WTC11 (cell line): ENCODE measurements around the gene RUNX1. TPM values are rescaled to one million over a fixed set of nuclear protein-coding genes. Genes with fewer than 3 reads are reported as not detected.

ENCODE experiments used
- ATAC-seq: fragments of 200-7000 bp; cut with Tn5 transposase; 2 replicates; pipeline ENCODE4 v1.10.0; 2021; ENCODE audit warnings: mild to moderate bottlenecking, moderate library complexity
- CTCF ChIA-PET: fragments of 300-600 bp; sonication (Branson Sonifier 250); formaldehyde crosslinking; loops from one replicate; lab custom pipeline; 2021; ENCODE audit warnings: antibody characterized with exemption; lab: Charles Lee
- POLR2A ChIA-PET: fragments of 350-600 bp; sonication (Branson Sonifier 250); formaldehyde crosslinking; loops from one replicate; lab custom pipeline; 2021; ENCODE audit warnings: antibody characterized with exemption; lab: Charles Lee
- DNase-seq: peaks from one replicate; pipeline ENCODE4 v3.0.0; 2021; ENCODE audit warnings: low spot score
- H3K27ac Mint-ChIP-seq: 2 replicates; pipeline ENCODE4 v1.8.0; 2021; ENCODE audit warnings: mixed read lengths
- H3K27me3 Mint-ChIP-seq: 2 replicates; pipeline ENCODE4 v1.8.0; 2021; ENCODE audit warnings: low read depth, mild to moderate bottlenecking, moderate library complexity, mixed read lengths
- H3K36me3 Mint-ChIP-seq: 2 replicates; pipeline ENCODE4 v1.8.0; 2021; ENCODE audit warnings: mixed read lengths
- H3K4me1 Mint-ChIP-seq: 2 replicates; pipeline ENCODE4 v1.8.0; 2022; ENCODE audit warnings: mixed read lengths
- H3K4me3 Mint-ChIP-seq: 2 replicates; pipeline ENCODE4 v1.8.0; 2021; ENCODE audit warnings: mild to moderate bottlenecking, moderate library complexity, mixed read lengths
- H3K9me3 Mint-ChIP-seq: 2 replicates; pipeline ENCODE4 v1.8.0; 2021; ENCODE audit warnings: mixed read lengths
- AR ChIP-seq: fragments of 250-450 bp; sonication (Bioruptor Pico); IDR thresholded peaks from 2 replicates; pipeline ENCODE4 v1.9.0; 2021; ENCODE audit warnings: mild to moderate bottlenecking
- CDX4 ChIP-seq: fragments of 250-450 bp; sonication (Bioruptor Pico); IDR thresholded peaks from 2 replicates; pipeline ENCODE4 v1.9.0; 2021; ENCODE audit warnings: moderate library complexity, mild to moderate bottlenecking, inconsistent platforms, borderline replicate concordance
- CTCF ChIP-seq: fragments of 200-600 bp; IDR thresholded peaks from 2 replicates; pipeline ENCODE4 v1.8.0; 2022; ENCODE audit warnings: antibody characterized with exemption
- E2F1 ChIP-seq: sonication (generic); formaldehyde crosslinking; IDR thresholded peaks from 2 replicates; pipeline ENCODE4 v1.8.0; 2022; ENCODE audit warnings: mild to moderate bottlenecking, missing genetic modification reagents
- EMX1 ChIP-seq: fragments of 250-450 bp; sonication (Bioruptor Pico); IDR thresholded peaks from 2 replicates; pipeline ENCODE4 v1.8.0; 2021; ENCODE audit warnings: mild to moderate bottlenecking
- FOXJ3 ChIP-seq: sonication (generic); formaldehyde crosslinking; IDR thresholded peaks from 2 replicates; pipeline ENCODE4 v1.9.0; 2021; ENCODE audit warnings: missing genetic modification reagents, mild to moderate bottlenecking, borderline replicate concordance
- FOXK1 ChIP-seq: sonication (generic); formaldehyde crosslinking; IDR thresholded peaks from 2 replicates; pipeline ENCODE4 v1.8.0; 2022; ENCODE audit warnings: mild to moderate bottlenecking, moderate library complexity, missing genetic modification reagents
- FOXP1 ChIP-seq: sonication (generic); formaldehyde crosslinking; IDR thresholded peaks from 2 replicates; pipeline ENCODE4 v1.8.0; 2022; ENCODE audit warnings: missing genetic modification reagents, mild to moderate bottlenecking, moderate library complexity, borderline replicate concordance
- GTF2I ChIP-seq: fragments of 250-450 bp; sonication (Bioruptor Pico); conservative IDR thresholded peaks from 2 replicates; pipeline ENCODE4 v1.4.0; 2021; ENCODE audit warnings: mild to moderate bottlenecking
- HMGA2 ChIP-seq: fragments of 250-450 bp; sonication (Bioruptor Pico); IDR thresholded peaks from 2 replicates; pipeline ENCODE4 v1.4.0; 2021; ENCODE audit warnings: mild to moderate bottlenecking, moderate library complexity
- IRF1 ChIP-seq: sonication (generic); formaldehyde crosslinking; IDR thresholded peaks from 2 replicates; pipeline ENCODE4 v1.8.0; 2023; ENCODE audit warnings: missing genetic modification reagents
- JAZF1 ChIP-seq: fragments of 250-450 bp; sonication (Bioruptor Pico); IDR thresholded peaks from 2 replicates; pipeline ENCODE4 v1.9.0; 2021; ENCODE audit warnings: moderate library complexity, mild to moderate bottlenecking, inconsistent platforms
- JUN ChIP-seq: sonication (generic); formaldehyde crosslinking; IDR thresholded peaks from 2 replicates; pipeline ENCODE4 v1.8.0; 2023; ENCODE audit warnings: mild to moderate bottlenecking, missing genetic modification reagents
- NR2C2 ChIP-seq: sonication (generic); formaldehyde crosslinking; IDR thresholded peaks from 2 replicates; pipeline ENCODE4 v1.8.0; 2022; ENCODE audit warnings: mild to moderate bottlenecking, missing genetic modification reagents
- SOX15 ChIP-seq: fragments of 250-450 bp; sonication (Bioruptor Pico); IDR thresholded peaks from 2 replicates; pipeline ENCODE4 v1.9.0; 2021; ENCODE audit warnings: mild to moderate bottlenecking
- STAT6 ChIP-seq: sonication (generic); formaldehyde crosslinking; conservative IDR thresholded peaks from 2 replicates; pipeline ENCODE4 v1.8.1; 2023; ENCODE audit warnings: mild to moderate bottlenecking, low read depth, missing genetic modification reagents, moderate library complexity
- TEAD4 ChIP-seq: sonication (generic); formaldehyde crosslinking; IDR thresholded peaks from 2 replicates; pipeline ENCODE4 v1.8.0; 2022; ENCODE audit warnings: mild to moderate bottlenecking, missing genetic modification reagents
- ZMAT4 ChIP-seq: fragments of 250-450 bp; sonication (Bioruptor Pico); IDR thresholded peaks from 2 replicates; pipeline ENCODE4 v1.9.0; 2021; ENCODE audit warnings: mild to moderate bottlenecking
- ZNF263 ChIP-seq: sonication (generic); formaldehyde crosslinking; IDR thresholded peaks from 2 replicates; pipeline ENCODE4 v1.8.1; 2022; ENCODE audit warnings: low read depth, mild to moderate bottlenecking, moderate library complexity, missing genetic modification reagents
- ZSCAN18 ChIP-seq: fragments of 250-450 bp; sonication (Bioruptor Pico); IDR thresholded peaks from 2 replicates; pipeline ENCODE4 v2.1.2; 2022; ENCODE audit warnings: mild to moderate bottlenecking, moderate library complexity
- total RNA-seq: library from RNA; stranded (reverse); gene quantifications from 3 replicates; pipeline ENCODE4 v1.2.3, GENCODE V29; 2021

The RUNX1 gene
- total RNA-seq, 1 experiment from 2014 or later: 2.2 TPM

- TF ChIP-seq FOXP1 (CRISPR knock-in tag): no peak
- no peak for TF ChIP-seq GTF2I (CRISPR knock-in tag)
- no peak for TF ChIP-seq TEAD4 (CRISPR knock-in tag)
- no peak for TF ChIP-seq E2F1 (CRISPR knock-in tag)
- TF ChIP-seq IRF1: no peak
- TF ChIP-seq ZSCAN18: no peak
- TF ChIP-seq, all 79 proteins: peak for 0
Observed at GRCh38 chr21:34919406-34919805, 129.7 kb downstream of the RUNX1 start (continued).

GRCh38 chr21:34916446-34916845, 132.7 kb downstream of the RUNX1 start:
- no peak for TF ChIP-seq EMX1 (CRISPR knock-in tag)
- no peak for TF ChIP-seq JUN
- TF ChIP-seq CTCF: no peak
- no peak for TF ChIP-seq AR
- TF ChIP-seq CDX4 (CRISPR knock-in tag): no peak
- TF ChIP-seq ZMAT4 (CRISPR knock-in tag): no peak
- DNase-seq (no peak), ATAC-seq (no peak)
- Mint-ChIP-seq H3K9me3 (no peaks in the 10 kb centered on the region), H3K27me3 (no peaks in the 10 kb centered on the region), H3K36me3 (no peaks in the 10 kb centered on the region), H3K4me3 (no peak overlapping the region), H3K4me1 (peaks cover 16% of the 10 kb centered on the region), H3K27ac (no peak overlapping the region)
- CTCF ChIA-PET: no interaction called here
- POLR2A ChIA-PET: no interaction called here

GRCh38 chr21:34915364-34915841, 133.7 kb downstream of the RUNX1 start:
- Mint-ChIP-seq H3K4me3 (no peak overlapping the region), H3K27ac (no peak overlapping the region), H3K27me3 (no peaks in the 10 kb centered on the region), H3K4me1 (peaks cover 16% of the 10 kb centered on the region), H3K9me3 (no peaks in the 10 kb centered on the region), H3K36me3 (no peaks in the 10 kb centered on the region)
- ChIA-PET POLR2A (no interaction called here), CTCF (no interaction called here)
- ATAC-seq (no peak), DNase-seq (no peak)
- TF ChIP-seq SOX15 (CRISPR knock-in tag) (no peak), STAT6 (CRISPR knock-in tag) (no peak), JAZF1 (CRISPR knock-in tag) (no peak), ZNF263 (CRISPR knock-in tag) (no peak), FOXK1 (CRISPR knock-in tag) (no peak), HMGA2 (CRISPR knock-in tag) (no peak), FOXJ3 (no peak), NR2C2 (CRISPR knock-in tag) (no peak)
